ENCODE results near the gene PEX3. TPM values are rescaled to one million over a fixed set of nuclear protein-coding genes. Genes with fewer than 3 reads are reported as not detected.

The PEX3 gene
- total RNA-seq, 2 donors from 2014 or later: 2.0 to 4.4 TPM

DNA sequence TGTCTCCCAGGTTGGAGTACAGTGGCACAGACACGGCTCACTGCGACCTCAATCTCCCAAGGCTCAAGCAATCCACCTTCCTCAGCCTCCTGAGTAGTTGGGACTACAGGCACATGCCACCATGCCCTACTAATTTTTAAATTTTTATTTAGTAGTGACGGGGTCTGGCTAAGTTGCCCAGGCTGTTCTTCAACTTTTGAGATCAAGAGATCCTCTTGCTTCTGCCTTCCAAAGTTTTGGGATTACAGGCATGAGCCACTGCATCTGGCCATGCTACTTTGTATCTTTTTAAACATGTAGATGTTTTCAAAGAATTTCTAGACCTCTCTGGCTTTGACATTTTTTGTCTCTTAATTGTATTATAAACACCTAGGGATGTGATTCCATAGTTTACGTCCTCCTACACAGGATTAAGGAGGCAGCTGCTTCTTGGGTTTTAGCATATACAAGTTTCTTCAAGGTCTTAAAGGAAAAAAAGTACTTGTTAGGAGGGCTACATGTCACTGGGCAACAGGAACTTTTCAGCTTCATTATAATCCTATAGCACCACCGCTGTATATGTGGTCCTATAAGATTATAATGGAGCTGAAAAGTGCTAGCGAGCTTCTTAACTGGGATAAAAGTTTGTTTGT is 1.4 kb upstream of the PEX3 start:
- TF ChIP-seq, protein P1, sequence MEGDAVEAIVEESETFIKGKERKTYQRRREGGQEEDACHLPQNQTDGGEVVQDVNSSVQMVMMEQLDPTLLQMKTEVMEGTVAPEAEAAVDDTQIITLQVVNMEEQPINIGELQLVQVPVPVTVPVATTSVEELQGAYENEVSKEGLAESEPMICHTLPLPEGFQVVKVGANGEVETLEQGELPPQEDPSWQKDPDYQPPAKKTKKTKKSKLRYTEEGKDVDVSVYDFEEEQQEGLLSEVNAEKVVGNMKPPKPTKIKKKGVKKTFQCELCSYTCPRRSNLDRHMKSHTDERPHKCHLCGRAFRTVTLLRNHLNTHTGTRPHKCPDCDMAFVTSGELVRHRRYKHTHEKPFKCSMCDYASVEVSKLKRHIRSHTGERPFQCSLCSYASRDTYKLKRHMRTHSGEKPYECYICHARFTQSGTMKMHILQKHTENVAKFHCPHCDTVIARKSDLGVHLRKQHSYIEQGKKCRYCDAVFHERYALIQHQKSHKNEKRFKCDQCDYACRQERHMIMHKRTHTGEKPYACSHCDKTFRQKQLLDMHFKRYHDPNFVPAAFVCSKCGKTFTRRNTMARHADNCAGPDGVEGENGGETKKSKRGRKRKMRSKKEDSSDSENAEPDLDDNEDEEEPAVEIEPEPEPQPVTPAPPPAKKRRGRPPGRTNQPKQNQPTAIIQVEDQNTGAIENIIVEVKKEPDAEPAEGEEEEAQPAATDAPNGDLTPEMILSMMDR (IDR thresholded peaks at IDR 0.05): no peak
- TF ChIP-seq POLR2A (IDR thresholded peaks at IDR 0.05): no peak
- Histone ChIP-seq H3K27ac (no peak overlapping the region), H3K4me3 (no peak overlapping the region), H3K36me3 (replicated peaks in 1 of 2; ENCODE audit: insufficient read depth in 1 of 2, low read depth in 2 of 2) (no peaks in the 10 kb centered on the region), H3K27me3 (no peaks in the 10 kb centered on the region), H3K9me3 (no peaks in the 10 kb centered on the region), H3K4me1 (peaks cover 22% of the 10 kb centered on the region)
- ATAC-seq: no peak
- no peak for DNase-seq
- intact Hi-C loops (cut with DNase I): no loop called here
- 72 to 76% methylated on average over 6 of the region's 6 CpGs for WGBS, 2 donors

DNA sequence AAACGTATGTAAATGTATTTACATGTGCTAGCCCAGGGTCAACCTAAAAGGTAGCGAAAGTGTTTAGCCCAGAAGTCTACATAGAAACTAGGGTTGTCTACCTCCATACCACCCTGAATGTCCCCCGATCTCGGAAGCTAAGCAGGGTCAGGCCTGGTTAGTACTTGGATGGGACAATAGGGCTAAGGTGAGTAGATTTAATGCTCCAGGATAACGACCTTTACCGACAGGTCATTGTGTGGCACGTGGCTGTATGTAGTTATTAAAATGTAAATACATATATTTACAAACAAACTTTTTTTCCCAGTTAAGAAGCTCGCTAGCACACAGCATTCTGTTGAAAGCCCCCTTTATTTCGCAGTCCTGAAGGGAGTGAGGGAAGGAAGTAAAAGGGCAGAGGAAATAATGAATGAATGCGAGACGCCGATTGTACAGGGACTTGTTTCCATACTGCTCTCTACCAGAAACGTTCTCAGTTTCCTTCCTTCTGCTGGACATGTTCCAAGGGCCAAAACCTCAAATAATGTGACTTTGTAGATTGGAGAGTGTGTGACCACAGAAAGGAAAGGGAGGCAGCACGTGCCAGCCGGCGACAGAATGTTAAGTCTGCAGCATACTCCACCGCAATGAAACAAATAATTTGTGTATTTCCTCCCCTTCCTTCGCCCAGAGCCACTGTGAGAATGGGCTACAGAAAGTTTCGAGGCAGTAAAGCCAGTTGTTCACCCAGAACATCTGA is 722 bp upstream of the PEX3 start:
- TF ChIP-seq, protein P1 (IDR thresholded peaks at IDR 0.05): no peak
- TF ChIP-seq POLR2A (IDR thresholded peaks at IDR 0.05): no peak
- DNase-seq: peak in 3 of 4 donors; percentile 15 to 30 (median 26)

DNA sequence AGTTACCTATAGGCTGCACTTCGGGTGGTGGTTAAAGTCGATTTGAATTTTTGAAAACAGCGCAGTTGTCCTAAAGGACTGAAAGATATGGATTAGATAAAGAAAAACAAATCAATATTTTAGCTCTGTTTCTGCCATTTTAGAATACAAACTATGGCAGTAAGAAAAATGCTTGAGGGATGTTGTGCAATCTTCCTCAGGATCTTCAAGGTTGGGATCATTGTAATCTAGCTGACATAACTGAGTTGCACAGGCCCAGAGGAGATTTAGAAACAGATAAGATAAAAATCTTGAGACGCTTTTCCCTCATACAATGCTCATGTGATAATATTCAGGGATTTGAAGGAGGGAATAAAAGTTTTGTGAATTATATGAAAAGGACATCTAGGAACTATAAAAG is 926 bp downstream of the PEX3 start:
- no peak overlapping the region for H3K4me3 ChIP-seq
- ATAC-seq (no peak), DNase-seq (no peak)
- peak overlapping the region in 2 of 4 donors; percentile 77 to 79 for H3K27ac ChIP-seq
- peaks cover 28% of the 10 kb centered on the region for H3K4me1 ChIP-seq
- no peak for TF ChIP-seq POLR2A (IDR thresholded peaks at IDR 0.05)
- TF ChIP-seq, protein P1 (IDR thresholded peaks at IDR 0.05): no peak
- H3K27me3 ChIP-seq: no peaks in the 10 kb centered on the region
- intact Hi-C loops (cut with DNase I): no loop called here
- 9 to 17% methylated on average over 4 of the region's 4 CpGs for WGBS, 2 donors
- no peaks in the 10 kb centered on the region for H3K36me3 ChIP-seq (replicated peaks in 1 of 2; ENCODE audit: insufficient read depth in 1 of 2, low read depth in 2 of 2)
- H3K9me3 ChIP-seq: no peaks in the 10 kb centered on the region

More for the DNA sequence above, 722 bp upstream of the PEX3 start:
- no peaks in the 10 kb centered on the region for H3K9me3 ChIP-seq
- no peaks in the 10 kb centered on the region for H3K27me3 ChIP-seq
- ATAC-seq: peak; percentile 3
- peak overlapping the region; percentile 43 to 81 (median 78) for H3K27ac ChIP-seq
- H3K36me3 ChIP-seq (replicated peaks in 1 of 2; ENCODE audit: insufficient read depth in 1 of 2, low read depth in 2 of 2): no peaks in the 10 kb centered on the region
- 2 to 3% methylated on average over 19 of the region's 19 CpGs for WGBS, 2 donors
- peak overlapping the region; percentile 38 to 55 for H3K4me3 ChIP-seq
- peaks cover 22% of the 10 kb centered on the region for H3K4me1 ChIP-seq
- intact Hi-C loops (cut with DNase I): no loop called here

DNA sequence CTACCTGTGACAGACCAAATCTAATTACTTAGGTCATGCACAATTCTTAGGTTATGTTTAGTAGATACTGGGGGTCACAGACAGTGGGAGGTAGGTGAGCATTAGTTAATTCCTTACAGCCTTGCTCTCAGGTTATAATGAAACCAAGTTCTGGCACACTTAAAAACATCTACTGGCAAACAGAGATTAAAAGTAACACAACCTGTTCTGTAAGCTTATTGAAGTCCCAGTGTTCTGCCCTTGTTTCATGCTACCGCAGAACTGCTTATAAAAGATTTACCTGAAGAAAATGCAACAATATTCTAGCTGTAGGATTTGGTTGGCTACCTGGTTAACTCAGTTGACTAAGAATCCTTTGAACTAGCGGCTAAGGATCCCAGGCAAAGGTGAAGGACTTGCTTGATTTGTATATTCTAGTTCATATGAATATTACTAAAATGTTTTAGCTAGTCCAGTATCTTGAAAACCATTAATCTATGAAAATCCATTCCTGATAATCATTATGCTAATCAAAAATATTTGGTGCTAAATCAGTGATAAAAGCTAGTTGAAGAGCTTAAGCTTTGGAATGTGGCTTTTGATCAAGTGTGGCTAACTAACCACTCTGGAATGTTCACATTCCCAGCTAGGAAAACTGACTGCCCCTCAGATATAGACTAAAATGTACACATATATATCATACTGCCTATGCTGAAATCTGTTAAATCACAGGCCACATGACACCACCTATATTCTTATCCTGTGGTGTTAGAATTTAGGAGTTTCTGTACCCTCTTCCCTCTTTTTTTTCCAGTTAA is 7.2 kb downstream of the PEX3 start:
- H3K9me3 ChIP-seq: no peaks in the 10 kb centered on the region
- intact Hi-C loops (cut with DNase I): no loop called here
- H3K4me3 ChIP-seq: no peak overlapping the region
- peaks cover 0 to 3% of the 10 kb centered on the region in 2 donors for H3K36me3 ChIP-seq (replicated peaks in 1 of 2; ENCODE audit: insufficient read depth in 1 of 2, low read depth in 2 of 2)
- DNase-seq: peak in 1 of 4 donors; percentile 9
- H3K27me3 ChIP-seq: no peaks in the 10 kb centered on the region
- ATAC-seq: peak; percentile 80
- peak overlapping the region; percentile 42 to 61 (median 44) for H3K27ac ChIP-seq
- 16 to 28% methylated on average over 2 of the region's 2 CpGs for WGBS, 2 donors
- TF ChIP-seq POLR2A (IDR thresholded peaks at IDR 0.05): no peak
- TF ChIP-seq, protein P1 (IDR thresholded peaks at IDR 0.05): no peak
- peaks cover 25% of the 10 kb centered on the region for H3K4me1 ChIP-seq
